Measurements from ENCODE around the gene ALKBH5. TPM values are rescaled to one million over a fixed set of nuclear protein-coding genes. Genes with fewer than 3 reads are reported as not detected.
"Not testable (repeated sequence)": the region's sequence is repeated elsewhere in the genome, so short reads cannot be mapped to it uniquely, and the experiment has no call there.

ALKBH5 gene
- total RNA-seq, 1 donor from 2014 or later = 92.6 TPM

- no peak overlapping the region for H3K27ac Mint-ChIP-seq (ENCODE audit: unreplicated experiment)
- H3K4me2 ChIP-seq (ENCODE audit: low read length) = no peak overlapping the region
- FAIRE-seq (no peak), DNase-seq (ENCODE audit: low read depth) (no peak)
- peaks cover 3% of the 10 kb centered on the region for H3K4me1 ChIP-seq (ENCODE audit: insufficient read depth, low read length)
- no peaks in the 10 kb centered on the region for H3K27me3 ChIP-seq (ENCODE audit: insufficient read depth, low read length)
- H3K4me1 Mint-ChIP-seq (ENCODE audit: low read depth, unreplicated experiment) = peaks cover 2% of the 10 kb centered on the region
- H3K4me3 ChIP-seq (ENCODE audit: insufficient read depth, low read depth, low read length) = no peak overlapping the region
- H3K9me3 ChIP-seq (ENCODE audit: insufficient read depth, low read depth, low read length) = no peaks in the 10 kb centered on the region
- peaks cover 11% of the 10 kb centered on the region for H3K36me3 ChIP-seq (ENCODE audit: insufficient read depth, low read length)
- no peak overlapping the region for H2AFZ ChIP-seq (ENCODE audit: low read depth, low read length)
- H3K36me3 Mint-ChIP-seq (ENCODE audit: low read depth, unreplicated experiment) = peaks cover 4% of the 10 kb centered on the region
- H3K27me3 Mint-ChIP-seq (ENCODE audit: low read depth, unreplicated experiment) = no peaks in the 10 kb centered on the region
- H3K9me3 Mint-ChIP-seq (ENCODE audit: unreplicated experiment) = no peaks in the 10 kb centered on the region
- TF ChIP-seq CTCF (IDR thresholded peaks at IDR 0.05; ENCODE audit: insufficient read depth, low read depth, low read length) (no peak), EZH2 (IDR thresholded peaks at IDR 0.05; ENCODE audit: insufficient read depth, low read length) (no peak)
- H4K20me1 ChIP-seq (ENCODE audit: insufficient read depth, low read length) = peaks cover 11% of the 10 kb centered on the region
- H3K79me2 ChIP-seq (ENCODE audit: insufficient read depth, low read length) = no peaks in the 10 kb centered on the region
- no peak overlapping the region for H3K27ac ChIP-seq (ENCODE audit: low read depth, low read length)
- H3K4me3 Mint-ChIP-seq (ENCODE audit: unreplicated experiment) = no peak overlapping the region
- no peak overlapping the region for H3K9ac ChIP-seq (ENCODE audit: low read length)
Measured at GRCh38 chr17:18213666-18214270, 30.1 kb downstream of the ALKBH5 start.

- H3K4me3 Mint-ChIP-seq (ENCODE audit: unreplicated experiment); FAIRE-seq; H3K4me2 ChIP-seq (ENCODE audit: low read length); H3K9ac ChIP-seq (ENCODE audit: low read length); H3K9me3 Mint-ChIP-seq (ENCODE audit: unreplicated experiment); H3K4me3 ChIP-seq (ENCODE audit: insufficient read depth, low read depth, low read length); H4K20me1 ChIP-seq (ENCODE audit: insufficient read depth, low read length); DNase-seq (ENCODE audit: low read depth); H3K27me3 Mint-ChIP-seq (ENCODE audit: low read depth, unreplicated experiment); H3K27ac ChIP-seq (ENCODE audit: low read depth, low read length); H2AFZ ChIP-seq (ENCODE audit: low read depth, low read length); H3K36me3 Mint-ChIP-seq (ENCODE audit: low read depth, unreplicated experiment); H3K4me1 Mint-ChIP-seq (ENCODE audit: low read depth, unreplicated experiment); H3K9me3 ChIP-seq (ENCODE audit: insufficient read depth, low read depth, low read length); H3K27me3 ChIP-seq (ENCODE audit: insufficient read depth, low read length); H3K79me2 ChIP-seq (ENCODE audit: insufficient read depth, low read length); H3K36me3 ChIP-seq (ENCODE audit: insufficient read depth, low read length): not testable (repeated sequence)
- H3K27ac Mint-ChIP-seq (ENCODE audit: unreplicated experiment) = peak overlapping the region; percentile 41
- H3K4me1 ChIP-seq (ENCODE audit: insufficient read depth, low read length) = peaks cover 17% of the 10 kb centered on the region
Measured at GRCh38 chr17:18216906-18217305, 33.3 kb downstream of the ALKBH5 start.

- H4K20me1 ChIP-seq (ENCODE audit: insufficient read depth, low read length) = no peaks in the 10 kb centered on the region
- Mint-ChIP-seq H3K36me3 (ENCODE audit: low read depth, unreplicated experiment) (no peaks in the 10 kb centered on the region), H3K4me1 (ENCODE audit: low read depth, unreplicated experiment) (peaks cover 6% of the 10 kb centered on the region), H3K4me3 (ENCODE audit: unreplicated experiment) (no peak overlapping the region), H3K27ac (ENCODE audit: unreplicated experiment) (no peak overlapping the region), H3K9me3 (ENCODE audit: unreplicated experiment) (no peaks in the 10 kb centered on the region), H3K27me3 (ENCODE audit: low read depth, unreplicated experiment) (no peaks in the 10 kb centered on the region)
- DNase-seq (ENCODE audit: low read depth) (peak; percentile 8), FAIRE-seq (no peak)
- no peak overlapping the region for H3K4me2 ChIP-seq (ENCODE audit: low read length)
- H3K36me3 ChIP-seq (ENCODE audit: insufficient read depth, low read length) = no peaks in the 10 kb centered on the region
- peaks cover 17% of the 10 kb centered on the region for H3K4me1 ChIP-seq (ENCODE audit: insufficient read depth, low read length)
- no peaks in the 10 kb centered on the region for H3K27me3 ChIP-seq (ENCODE audit: insufficient read depth, low read length)
- no peaks in the 10 kb centered on the region for H3K79me2 ChIP-seq (ENCODE audit: insufficient read depth, low read length)
- H3K9me3 ChIP-seq (ENCODE audit: insufficient read depth, low read depth, low read length) = no peaks in the 10 kb centered on the region
- no peak overlapping the region for H3K27ac ChIP-seq (ENCODE audit: low read depth, low read length)
- no peak overlapping the region for H3K9ac ChIP-seq (ENCODE audit: low read length)
- TF ChIP-seq EZH2 (IDR thresholded peaks at IDR 0.05; ENCODE audit: insufficient read depth, low read length) (no peak), CTCF (IDR thresholded peaks at IDR 0.05; ENCODE audit: insufficient read depth, low read depth, low read length) (peak; percentile 90)
- no peak overlapping the region for H2AFZ ChIP-seq (ENCODE audit: low read depth, low read length)
- H3K4me3 ChIP-seq (ENCODE audit: insufficient read depth, low read depth, low read length) = no peak overlapping the region
Measured at GRCh38 chr17:18217412-18218015, 33.9 kb downstream of the ALKBH5 start.
